Measurements from ENCODE around the gene FARS2.

Gene FARS2

DNA sequence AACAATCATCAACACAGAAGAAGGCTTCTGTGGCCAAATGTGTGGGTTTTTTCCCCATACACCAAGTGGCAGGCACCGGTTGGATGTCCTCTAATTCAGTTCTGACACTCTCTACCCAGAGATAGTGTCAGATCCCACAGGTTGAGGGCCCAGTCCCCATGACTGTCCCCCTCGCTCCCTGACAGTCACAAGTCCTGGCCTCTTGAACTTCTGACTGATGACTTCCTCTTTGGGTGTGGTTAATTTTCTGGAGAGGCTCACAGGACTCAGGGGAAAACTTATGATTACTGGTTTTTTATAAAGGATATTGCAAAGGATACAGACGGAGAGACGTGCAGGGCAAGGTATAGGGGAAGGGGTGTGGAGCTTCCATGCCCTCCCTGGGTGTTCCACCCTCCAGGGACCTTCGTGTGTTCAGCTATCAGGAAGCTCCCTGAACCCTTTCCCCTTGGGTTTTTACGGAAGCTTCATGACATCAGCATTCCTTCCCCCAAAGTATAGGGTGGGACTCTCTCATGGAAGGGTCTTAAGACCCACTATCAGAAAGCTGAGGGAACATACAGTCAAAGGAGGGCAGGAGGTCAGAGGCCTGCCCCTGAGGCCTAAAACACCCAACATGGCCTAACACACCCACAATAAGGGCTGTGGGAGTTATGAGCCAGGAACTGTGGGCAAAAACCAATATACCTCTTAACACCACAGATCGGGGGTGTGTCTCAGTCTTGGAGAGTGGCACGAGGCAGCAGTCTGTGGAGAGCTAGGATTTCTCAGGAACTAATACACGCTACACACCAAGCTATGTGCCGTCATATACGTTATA is 33.3 kb downstream of the FARS2 start:
- H3K27me3 ChIP-seq (ENCODE audit: control insufficient read depth, insufficient read depth, low read length), result no peaks in the 10 kb centered on the region
- no peaks in the 10 kb centered on the region for H3K36me3 ChIP-seq (ENCODE audit: control insufficient read depth, insufficient read depth, low read length)
- H3K4me1 ChIP-seq (ENCODE audit: control insufficient read depth, insufficient read depth, low read length), result peaks cover 5% of the 10 kb centered on the region
- no peak overlapping the region for H3K9ac ChIP-seq (ENCODE audit: low read length)
- H3K27ac ChIP-seq (ENCODE audit: low read depth, low read length), result no peak overlapping the region
- no peak overlapping the region for H3K4me3 ChIP-seq (ENCODE audit: low read length)

DNA sequence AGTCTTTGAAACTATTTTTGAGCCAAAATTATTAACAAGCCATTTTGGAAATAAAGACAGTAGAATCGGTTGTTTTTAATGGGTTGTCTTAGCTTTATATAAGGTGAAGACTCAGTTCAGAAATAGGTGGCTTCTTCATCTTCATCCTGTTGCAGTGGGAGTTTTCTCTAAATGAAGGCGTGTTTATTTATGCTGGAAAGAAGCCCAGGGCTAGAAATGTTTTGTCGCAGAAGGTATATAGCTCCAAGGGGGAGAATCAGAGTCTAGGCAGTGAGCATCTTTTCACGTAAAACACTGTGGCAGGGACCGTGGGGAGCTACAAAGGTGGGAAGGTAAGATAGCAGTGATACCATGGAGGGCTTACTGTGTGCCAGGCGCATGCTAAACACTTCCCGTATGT is 34.3 kb downstream of the FARS2 start:
- Histone ChIP-seq H3K36me3 (ENCODE audit: control insufficient read depth, insufficient read depth, low read length) (no peaks in the 10 kb centered on the region), H3K27ac (ENCODE audit: low read depth, low read length) (no peak overlapping the region), H3K9ac (ENCODE audit: low read length) (no peak overlapping the region), H3K4me1 (ENCODE audit: control insufficient read depth, insufficient read depth, low read length) (peaks cover 5% of the 10 kb centered on the region), H3K27me3 (ENCODE audit: control insufficient read depth, insufficient read depth, low read length) (no peaks in the 10 kb centered on the region), H3K4me3 (ENCODE audit: low read length) (no peak overlapping the region)

DNA sequence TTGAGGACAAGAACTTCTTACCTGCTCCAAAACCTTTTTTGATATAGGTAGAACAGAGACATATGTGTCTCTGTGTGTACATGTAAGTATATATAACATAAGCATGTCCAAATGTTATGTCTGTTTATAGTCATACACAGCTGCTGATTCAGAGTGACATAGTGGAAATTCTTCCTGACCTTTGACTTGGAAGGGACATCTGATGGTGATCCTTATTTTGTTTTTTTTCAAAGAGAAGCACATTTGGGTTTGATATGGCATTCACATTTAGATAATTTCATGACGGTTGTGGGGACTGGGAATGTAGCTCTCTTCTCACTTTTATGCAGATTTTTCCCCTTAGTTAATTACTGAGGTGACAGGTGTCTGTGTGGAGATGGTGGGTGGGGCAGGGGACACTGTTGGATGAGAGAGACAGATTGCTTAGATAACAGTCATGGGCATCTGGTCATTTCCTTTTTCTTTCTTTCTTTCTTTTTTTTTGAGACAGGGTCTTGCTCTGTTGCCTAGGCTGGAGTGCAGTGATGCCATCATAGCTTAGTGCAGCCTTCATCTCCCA is 39.0 kb downstream of the FARS2 start:
- H3K27me3 ChIP-seq (ENCODE audit: control insufficient read depth, insufficient read depth, low read length), result no peaks in the 10 kb centered on the region
- H3K27ac ChIP-seq (ENCODE audit: low read depth, low read length), result no peak overlapping the region
- H3K9ac ChIP-seq (ENCODE audit: low read length), result no peak overlapping the region
- no peak overlapping the region for H3K4me3 ChIP-seq (ENCODE audit: low read length)
- no peaks in the 10 kb centered on the region for H3K36me3 ChIP-seq (ENCODE audit: control insufficient read depth, insufficient read depth, low read length)
- no peaks in the 10 kb centered on the region for H3K4me1 ChIP-seq (ENCODE audit: control insufficient read depth, insufficient read depth, low read length)

DNA sequence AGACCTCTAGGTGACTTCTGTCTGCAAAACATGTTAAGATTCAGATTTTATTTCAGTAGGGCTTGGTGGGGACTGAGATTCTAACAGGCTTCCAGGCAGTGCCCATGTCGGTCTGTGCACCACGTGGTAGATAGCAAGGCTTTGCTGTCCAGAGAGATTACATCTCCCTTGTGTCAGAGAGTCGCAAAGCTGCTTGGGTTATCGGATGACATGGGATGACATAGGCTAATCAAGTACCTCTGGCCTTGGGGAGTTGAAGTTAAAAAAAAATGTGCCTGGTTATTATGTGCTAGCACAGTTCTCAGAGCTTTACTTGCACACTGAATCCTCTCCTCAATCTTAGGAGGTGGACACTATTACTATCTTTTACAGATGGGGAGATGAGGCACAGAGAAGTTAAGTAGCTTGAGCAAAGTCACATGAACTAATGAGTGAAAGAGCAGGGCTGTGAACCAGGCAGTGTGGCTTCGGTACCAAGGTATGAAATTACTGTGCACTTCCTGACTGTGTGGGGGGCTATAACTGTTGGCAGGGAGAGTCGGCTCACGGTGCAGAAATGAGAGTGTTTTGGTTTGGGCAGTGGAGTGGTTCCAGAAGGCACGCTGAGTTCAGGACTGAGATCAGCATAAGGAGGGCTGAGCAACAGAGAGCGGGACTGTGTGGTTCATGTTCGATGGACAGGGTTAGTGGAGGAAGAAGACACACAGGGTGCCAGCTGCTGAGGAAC is 41.1 kb downstream of the FARS2 start:
- H3K4me1 ChIP-seq (ENCODE audit: control insufficient read depth, insufficient read depth, low read length), result no peaks in the 10 kb centered on the region
- no peaks in the 10 kb centered on the region for H3K36me3 ChIP-seq (ENCODE audit: control insufficient read depth, insufficient read depth, low read length)
- H3K27me3 ChIP-seq (ENCODE audit: control insufficient read depth, insufficient read depth, low read length), result no peaks in the 10 kb centered on the region
- no peak overlapping the region for H3K9ac ChIP-seq (ENCODE audit: low read length)
- H3K4me3 ChIP-seq (ENCODE audit: low read length), result no peak overlapping the region
- H3K27ac ChIP-seq (ENCODE audit: low read depth, low read length), result no peak overlapping the region

DNA sequence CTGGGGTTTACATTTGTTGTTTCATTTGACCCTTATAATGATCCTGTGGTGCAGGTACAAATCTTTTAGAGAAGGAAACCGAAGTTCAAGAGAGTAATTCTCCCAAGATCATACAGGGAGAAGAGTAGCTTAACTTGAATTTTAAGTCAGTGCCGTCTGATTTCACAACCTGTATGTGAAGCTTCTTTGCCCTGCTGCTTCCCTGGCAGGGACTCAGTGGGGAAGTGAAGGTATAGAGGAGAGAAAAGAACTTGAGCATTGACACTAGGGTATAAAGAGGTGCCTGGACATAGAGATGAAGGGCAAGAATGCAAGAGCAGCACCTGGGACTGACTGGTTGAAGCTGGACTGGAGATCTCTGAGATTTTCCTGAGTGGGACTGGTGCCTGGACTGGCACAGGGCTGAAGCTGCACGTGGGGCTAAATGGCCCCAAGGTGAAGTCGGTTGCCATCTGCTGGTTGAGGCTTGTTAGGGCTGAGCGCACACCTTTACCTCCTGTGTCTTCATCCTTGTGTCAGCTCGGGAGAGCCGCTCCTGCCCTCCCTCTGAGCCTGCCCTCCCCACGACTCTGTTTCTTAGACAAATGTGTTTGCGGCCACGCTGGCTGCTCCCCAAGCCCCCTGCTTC is 41.8 kb downstream of the FARS2 start:
- no peaks in the 10 kb centered on the region for H3K4me1 ChIP-seq (ENCODE audit: control insufficient read depth, insufficient read depth, low read length)
- no peaks in the 10 kb centered on the region for H3K36me3 ChIP-seq (ENCODE audit: control insufficient read depth, insufficient read depth, low read length)
- H3K9ac ChIP-seq (ENCODE audit: low read length), result no peak overlapping the region
- H3K27ac ChIP-seq (ENCODE audit: low read depth, low read length), result no peak overlapping the region
- no peak overlapping the region for H3K4me3 ChIP-seq (ENCODE audit: low read length)
- no peaks in the 10 kb centered on the region for H3K27me3 ChIP-seq (ENCODE audit: control insufficient read depth, insufficient read depth, low read length)

DNA sequence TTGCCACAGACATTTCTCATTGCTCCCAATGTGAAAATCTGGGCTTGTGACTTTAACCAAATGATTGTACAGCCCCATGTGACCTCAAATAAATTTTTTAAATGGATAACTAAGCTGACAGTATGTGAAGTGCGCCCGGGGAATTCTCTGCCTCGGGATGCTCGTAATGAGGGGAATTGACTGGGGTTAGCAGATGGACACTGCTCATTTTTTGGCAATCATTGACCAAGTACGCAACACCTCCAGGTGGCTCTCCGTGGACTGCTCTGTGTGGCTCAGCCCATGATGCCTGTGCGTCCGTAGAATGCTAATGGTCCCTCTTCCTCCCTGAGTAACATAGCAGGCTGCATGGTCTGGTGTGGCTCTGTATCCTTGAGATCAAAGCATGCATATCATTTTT is 42.4 kb downstream of the FARS2 start:
- H3K4me1 ChIP-seq (ENCODE audit: control insufficient read depth, insufficient read depth, low read length), result no peaks in the 10 kb centered on the region
- H3K36me3 ChIP-seq (ENCODE audit: control insufficient read depth, insufficient read depth, low read length), result no peaks in the 10 kb centered on the region
- no peak overlapping the region for H3K9ac ChIP-seq (ENCODE audit: low read length)
- H3K4me3 ChIP-seq (ENCODE audit: low read length), result no peak overlapping the region
- H3K27me3 ChIP-seq (ENCODE audit: control insufficient read depth, insufficient read depth, low read length), result no peaks in the 10 kb centered on the region
- no peak overlapping the region for H3K27ac ChIP-seq (ENCODE audit: low read depth, low read length)

DNA sequence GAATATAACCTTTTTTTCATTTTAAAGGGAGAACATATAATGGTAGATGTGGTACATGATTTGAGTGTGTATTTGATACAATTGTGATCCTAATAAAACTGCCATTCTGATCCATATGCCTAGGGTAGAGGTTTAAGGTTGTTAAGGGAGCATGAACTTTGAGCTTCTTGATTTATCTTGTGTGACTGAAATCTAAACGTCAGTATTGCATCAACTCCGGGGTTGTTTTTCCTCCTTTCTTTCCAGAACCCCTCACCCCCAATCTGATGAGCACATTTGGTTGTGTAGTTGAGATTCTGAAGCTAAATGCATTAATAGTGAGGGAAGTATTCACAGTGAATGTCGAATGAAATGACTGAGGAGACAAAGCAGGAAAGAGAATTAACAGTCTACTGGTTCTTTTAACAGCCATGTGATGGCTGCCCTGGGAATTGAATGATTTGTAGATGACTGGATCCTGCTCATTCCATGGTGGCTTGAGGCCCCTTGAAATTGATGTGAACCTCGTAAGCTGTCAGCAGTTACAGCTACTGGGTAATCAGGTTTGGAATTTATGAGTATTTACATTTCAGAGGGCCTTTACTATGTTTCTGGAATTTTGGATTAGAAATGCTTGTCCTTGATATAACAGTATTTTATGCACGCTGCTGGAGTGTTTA is 44.8 kb downstream of the FARS2 start:
- no peak overlapping the region for H3K27ac ChIP-seq (ENCODE audit: low read depth, low read length)
- H3K4me1 ChIP-seq (ENCODE audit: control insufficient read depth, insufficient read depth, low read length), result no peaks in the 10 kb centered on the region
- H3K4me3 ChIP-seq (ENCODE audit: low read length), result no peak overlapping the region
- H3K9ac ChIP-seq (ENCODE audit: low read length), result no peak overlapping the region
- no peaks in the 10 kb centered on the region for H3K27me3 ChIP-seq (ENCODE audit: control insufficient read depth, insufficient read depth, low read length)
- H3K36me3 ChIP-seq (ENCODE audit: control insufficient read depth, insufficient read depth, low read length), result no peaks in the 10 kb centered on the region

DNA sequence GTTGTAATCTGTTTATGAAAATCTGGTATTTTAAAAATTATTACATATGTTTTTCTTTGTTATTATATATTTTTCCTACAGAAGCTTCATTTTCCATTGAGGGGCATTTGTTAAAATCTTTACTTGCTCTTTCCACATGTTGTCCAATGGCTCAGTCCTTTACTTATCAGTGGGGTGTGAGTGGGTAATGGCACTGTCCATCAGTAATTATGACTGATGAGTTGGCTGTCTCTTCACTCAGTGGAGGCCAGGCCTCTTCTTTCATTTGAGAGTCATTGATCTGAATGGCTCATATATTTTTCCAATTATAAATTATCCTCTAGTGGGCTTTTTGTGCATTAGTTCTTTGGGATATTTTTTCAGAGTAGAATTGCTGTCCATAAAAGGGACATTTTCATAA is 45.7 kb downstream of the FARS2 start:
- no peaks in the 10 kb centered on the region for H3K4me1 ChIP-seq (ENCODE audit: control insufficient read depth, insufficient read depth, low read length)
- no peak overlapping the region for H3K27ac ChIP-seq (ENCODE audit: low read depth, low read length)
- H3K4me3 ChIP-seq (ENCODE audit: low read length), result no peak overlapping the region
- H3K27me3 ChIP-seq (ENCODE audit: control insufficient read depth, insufficient read depth, low read length), result no peaks in the 10 kb centered on the region
- H3K9ac ChIP-seq (ENCODE audit: low read length), result no peak overlapping the region
- no peaks in the 10 kb centered on the region for H3K36me3 ChIP-seq (ENCODE audit: control insufficient read depth, insufficient read depth, low read length)

DNA sequence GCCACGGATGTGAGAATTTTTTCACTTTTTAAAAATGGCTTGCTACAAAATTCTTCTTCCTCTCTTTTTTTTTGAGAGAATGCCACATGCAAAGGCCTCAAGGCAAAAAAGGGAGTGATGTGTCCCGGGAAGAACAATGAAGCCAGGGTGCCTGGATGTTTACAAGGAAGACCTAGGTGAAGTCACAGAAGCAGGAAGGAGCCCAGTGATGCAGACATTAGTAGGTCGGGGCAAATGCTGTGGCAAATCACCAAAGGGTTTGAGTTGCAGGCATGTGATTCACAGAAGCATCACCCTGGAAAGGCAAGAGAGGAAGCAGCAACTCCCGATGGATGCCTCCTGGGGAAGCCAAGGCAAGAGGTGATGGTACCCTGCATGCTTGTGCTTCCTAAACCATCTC is 46.8 kb downstream of the FARS2 start:
- H3K27ac ChIP-seq (ENCODE audit: low read depth, low read length), result no peak overlapping the region

DNA sequence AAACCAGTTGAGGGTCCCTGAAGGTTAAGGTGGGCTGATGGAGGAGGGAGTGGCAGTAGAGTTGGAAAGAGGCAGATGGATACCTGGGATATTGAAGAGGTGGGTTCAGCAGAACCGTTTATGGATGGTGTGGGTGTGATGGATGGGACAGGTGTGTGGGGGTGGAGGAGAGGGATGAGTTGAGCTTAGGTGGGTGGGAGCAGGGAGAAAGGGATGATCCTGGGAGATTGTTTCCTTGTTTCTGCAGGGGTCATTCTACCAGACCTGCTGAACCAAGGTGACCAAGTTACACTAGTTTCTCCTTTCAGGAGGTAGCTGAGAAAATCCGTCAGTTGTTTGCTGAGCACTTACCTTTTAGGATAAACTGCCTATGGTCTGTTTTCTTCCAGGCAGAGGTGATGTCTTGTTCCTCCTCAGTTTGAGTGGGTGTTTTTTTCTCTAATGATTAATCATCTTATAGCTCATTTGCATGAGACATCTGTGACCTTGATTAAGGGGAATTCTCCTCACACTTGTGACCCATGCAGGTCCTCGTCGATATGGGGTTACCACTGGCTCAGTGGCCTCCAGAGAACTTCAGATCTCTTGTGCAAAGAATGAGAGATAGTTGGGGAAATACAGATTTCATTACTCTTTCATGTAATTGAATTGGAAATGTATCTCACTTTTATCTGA is 53.0 kb downstream of the FARS2 start:
- H3K27ac ChIP-seq (ENCODE audit: low read depth, low read length), result no peak overlapping the region
- H3K36me3 ChIP-seq (ENCODE audit: control insufficient read depth, insufficient read depth, low read length), result no peaks in the 10 kb centered on the region
- H3K27me3 ChIP-seq (ENCODE audit: control insufficient read depth, insufficient read depth, low read length), result no peaks in the 10 kb centered on the region
- no peak overlapping the region for H3K4me3 ChIP-seq (ENCODE audit: low read length)
- H3K4me1 ChIP-seq (ENCODE audit: control insufficient read depth, insufficient read depth, low read length), result no peaks in the 10 kb centered on the region
- no peak overlapping the region for H3K9ac ChIP-seq (ENCODE audit: low read length)

More for the DNA sequence above, 46.8 kb downstream of the FARS2 start:
- no peaks in the 10 kb centered on the region for H3K4me1 ChIP-seq (ENCODE audit: control insufficient read depth, insufficient read depth, low read length)
- no peak overlapping the region for H3K4me3 ChIP-seq (ENCODE audit: low read length)
- H3K36me3 ChIP-seq (ENCODE audit: control insufficient read depth, insufficient read depth, low read length), result no peaks in the 10 kb centered on the region
- H3K9ac ChIP-seq (ENCODE audit: low read length), result no peak overlapping the region
- H3K27me3 ChIP-seq (ENCODE audit: control insufficient read depth, insufficient read depth, low read length), result no peaks in the 10 kb centered on the region

DNA sequence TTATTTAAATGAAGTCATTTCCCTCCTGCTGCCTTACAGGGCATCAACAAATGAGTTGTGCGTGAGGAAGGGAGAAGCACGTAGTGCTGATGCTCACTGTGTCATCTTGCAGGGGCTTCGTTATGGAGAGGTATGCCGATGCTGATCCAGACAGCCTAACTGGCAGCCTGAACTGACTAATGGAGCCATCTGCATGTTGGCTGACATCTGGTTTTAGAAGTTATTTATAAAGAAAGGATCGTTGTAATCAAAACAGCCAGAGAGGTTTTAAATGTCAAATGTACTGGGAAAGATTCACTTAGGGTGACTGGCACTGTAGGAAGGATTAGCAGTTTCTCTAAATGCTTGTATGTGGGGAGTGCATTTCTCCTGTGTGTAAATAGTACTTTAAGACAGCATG is 54.6 kb downstream of the FARS2 start:
- H3K36me3 ChIP-seq (ENCODE audit: control insufficient read depth, insufficient read depth, low read length), result no peaks in the 10 kb centered on the region
- no peaks in the 10 kb centered on the region for H3K27me3 ChIP-seq (ENCODE audit: control insufficient read depth, insufficient read depth, low read length)
- H3K4me1 ChIP-seq (ENCODE audit: control insufficient read depth, insufficient read depth, low read length), result no peaks in the 10 kb centered on the region
- H3K27ac ChIP-seq (ENCODE audit: low read depth, low read length), result no peak overlapping the region
- H3K9ac ChIP-seq (ENCODE audit: low read length), result no peak overlapping the region
- H3K4me3 ChIP-seq (ENCODE audit: low read length), result no peak overlapping the region

DNA sequence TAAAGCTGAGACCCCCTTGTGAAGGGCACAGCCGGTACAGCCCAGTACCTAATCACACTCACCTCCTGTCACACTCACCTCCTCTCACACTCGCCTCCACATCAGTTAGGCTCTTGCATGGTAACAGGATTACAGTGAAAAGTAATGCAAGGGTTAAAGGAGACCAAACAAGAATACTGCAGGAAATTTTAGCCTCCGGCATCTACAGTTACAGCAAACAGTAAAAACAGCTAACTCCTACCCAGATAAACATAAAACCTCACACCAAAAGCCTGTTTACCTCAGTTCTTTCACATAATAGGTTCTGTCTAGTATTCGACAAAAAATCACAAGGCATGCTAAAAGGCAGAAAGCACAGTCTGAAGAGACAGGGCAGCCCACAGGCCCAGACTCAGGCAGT is 55.6 kb downstream of the FARS2 start:
- H3K4me1 ChIP-seq (ENCODE audit: control insufficient read depth, insufficient read depth, low read length), result no peaks in the 10 kb centered on the region
- H3K27ac ChIP-seq (ENCODE audit: low read depth, low read length), result no peak overlapping the region
- no peak overlapping the region for H3K4me3 ChIP-seq (ENCODE audit: low read length)
- H3K9ac ChIP-seq (ENCODE audit: low read length), result no peak overlapping the region
- no peaks in the 10 kb centered on the region for H3K36me3 ChIP-seq (ENCODE audit: control insufficient read depth, insufficient read depth, low read length)
- no peaks in the 10 kb centered on the region for H3K27me3 ChIP-seq (ENCODE audit: control insufficient read depth, insufficient read depth, low read length)

All from rectal smooth muscle tissue (tissue), 1 donor.